Astrocyte (in vitro differentiated cells and primary cell): ENCODE results near the gene AP2S1.

Experiments
- EZH2 ChIP-seq: IDR thresholded peaks from 2 replicates; pipeline ENCODE4 v1.6.1; 2012; ENCODE audit warnings: mild to moderate bottlenecking, low read length, inconsistent platforms; ENCODE audit not compliant: insufficient read depth
- TF ChIP-seq, protein P1 (sequence below): IDR thresholded peaks from 2 replicates; pipeline ENCODE4 v1.5.1; 2011; ENCODE audit warnings: low read depth, mild to moderate bottlenecking, inconsistent platforms, low read length, moderate library complexity; ENCODE audit not compliant: insufficient read depth

- TF ChIP-seq, protein P1, sequence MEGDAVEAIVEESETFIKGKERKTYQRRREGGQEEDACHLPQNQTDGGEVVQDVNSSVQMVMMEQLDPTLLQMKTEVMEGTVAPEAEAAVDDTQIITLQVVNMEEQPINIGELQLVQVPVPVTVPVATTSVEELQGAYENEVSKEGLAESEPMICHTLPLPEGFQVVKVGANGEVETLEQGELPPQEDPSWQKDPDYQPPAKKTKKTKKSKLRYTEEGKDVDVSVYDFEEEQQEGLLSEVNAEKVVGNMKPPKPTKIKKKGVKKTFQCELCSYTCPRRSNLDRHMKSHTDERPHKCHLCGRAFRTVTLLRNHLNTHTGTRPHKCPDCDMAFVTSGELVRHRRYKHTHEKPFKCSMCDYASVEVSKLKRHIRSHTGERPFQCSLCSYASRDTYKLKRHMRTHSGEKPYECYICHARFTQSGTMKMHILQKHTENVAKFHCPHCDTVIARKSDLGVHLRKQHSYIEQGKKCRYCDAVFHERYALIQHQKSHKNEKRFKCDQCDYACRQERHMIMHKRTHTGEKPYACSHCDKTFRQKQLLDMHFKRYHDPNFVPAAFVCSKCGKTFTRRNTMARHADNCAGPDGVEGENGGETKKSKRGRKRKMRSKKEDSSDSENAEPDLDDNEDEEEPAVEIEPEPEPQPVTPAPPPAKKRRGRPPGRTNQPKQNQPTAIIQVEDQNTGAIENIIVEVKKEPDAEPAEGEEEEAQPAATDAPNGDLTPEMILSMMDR, result no peak
- no peak for TF ChIP-seq EZH2
Observed at GRCh38 chr19:46797881-46798280, 52.8 kb downstream of the AP2S1 start.
